ENCODE measurements around the gene PROX2.

- TF ChIP-seq CTCF (IDR thresholded peaks at IDR 0.05; ENCODE audit: borderline replicate concordance, extremely low read depth, low read length, poor library complexity, severe bottlenecking): no peak
- no peak for TF ChIP-seq EZH2 (IDR thresholded peaks at IDR 0.05; ENCODE audit: borderline replicate concordance, low read depth, low read length, severe bottlenecking)
Observed at GRCh38 chr14:74906925-74907521, 31.1 kb upstream of the PROX2 start.
